ENCODE results near the gene MARVELD2. TPM values are rescaled to one million over a fixed set of nuclear protein-coding genes. Genes with fewer than 3 reads are reported as not detected.

The MARVELD2 gene
- total and polyA plus RNA-seq, 9 of the 15 experiments (the other 6 are each of a cell fraction or from before 2014, with no cell fraction given): 0.03 to 0.29 (median 0.06) TPM; not detected in 3

DNA sequence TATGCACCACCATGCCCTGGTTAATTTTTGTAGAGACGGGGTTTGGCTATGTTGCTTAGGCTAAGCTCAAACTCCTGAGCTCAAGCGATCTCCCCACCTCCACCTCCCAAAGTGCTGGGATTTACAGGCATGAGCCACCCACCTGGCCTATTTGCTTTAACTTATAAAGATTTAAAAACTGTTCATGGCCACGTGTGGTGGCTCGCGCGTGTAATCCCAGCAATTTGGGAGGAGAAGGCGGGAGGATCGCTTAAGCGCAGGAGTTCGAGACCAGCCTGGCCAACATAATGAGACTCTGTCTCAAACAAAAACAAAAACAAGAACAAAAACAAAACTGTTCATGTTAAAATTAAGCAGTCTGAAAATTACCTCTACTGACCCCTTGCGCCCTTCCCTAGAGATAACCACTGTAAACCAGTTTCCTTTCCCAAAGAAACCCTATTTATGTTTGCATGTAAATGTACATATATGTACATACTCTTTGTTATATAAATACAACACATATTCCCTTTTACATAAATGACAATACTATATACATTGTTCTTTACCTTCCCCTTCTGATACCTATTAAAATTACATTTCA lies 47.1 kb upstream of the MARVELD2 start:
- H3K9me3 ChIP-seq (replicated peaks; ENCODE audit: control insufficient read depth, insufficient read depth, low read depth, low read length): no peaks in the 10 kb centered on the region
- intact Hi-C loops (cut with micrococcal nuclease): loop anchor here (2.0 kb wide), 2 partner anchors 273 to 325 kb away; partner anchors contain the start of gene SLC30A5
- peak; percentile 56; the same call in 1 of the 2 replicates for TF ChIP-seq HMBOX1 (IDR thresholded peaks at IDR 0.05)
- TF ChIP-seq, protein P1, sequence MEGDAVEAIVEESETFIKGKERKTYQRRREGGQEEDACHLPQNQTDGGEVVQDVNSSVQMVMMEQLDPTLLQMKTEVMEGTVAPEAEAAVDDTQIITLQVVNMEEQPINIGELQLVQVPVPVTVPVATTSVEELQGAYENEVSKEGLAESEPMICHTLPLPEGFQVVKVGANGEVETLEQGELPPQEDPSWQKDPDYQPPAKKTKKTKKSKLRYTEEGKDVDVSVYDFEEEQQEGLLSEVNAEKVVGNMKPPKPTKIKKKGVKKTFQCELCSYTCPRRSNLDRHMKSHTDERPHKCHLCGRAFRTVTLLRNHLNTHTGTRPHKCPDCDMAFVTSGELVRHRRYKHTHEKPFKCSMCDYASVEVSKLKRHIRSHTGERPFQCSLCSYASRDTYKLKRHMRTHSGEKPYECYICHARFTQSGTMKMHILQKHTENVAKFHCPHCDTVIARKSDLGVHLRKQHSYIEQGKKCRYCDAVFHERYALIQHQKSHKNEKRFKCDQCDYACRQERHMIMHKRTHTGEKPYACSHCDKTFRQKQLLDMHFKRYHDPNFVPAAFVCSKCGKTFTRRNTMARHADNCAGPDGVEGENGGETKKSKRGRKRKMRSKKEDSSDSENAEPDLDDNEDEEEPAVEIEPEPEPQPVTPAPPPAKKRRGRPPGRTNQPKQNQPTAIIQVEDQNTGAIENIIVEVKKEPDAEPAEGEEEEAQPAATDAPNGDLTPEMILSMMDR (IDR thresholded peaks at IDR 0.05 in 2 of 3, conservative IDR thresholded peaks at IDR 0.05 in 1 of 3; ENCODE audit: insufficient read depth in 2 of 3, low read depth in 1 of 3, low read length in 3 of 3): peak in 2 of 3 experiments; percentile 8 to 60; a peak in 4 of 6 replicates
- no peak for TF ChIP-seq HMG20B (CRISPR knock-in tag; IDR thresholded peaks at IDR 0.05)
- TF ChIP-seq WHSC1 (IDR thresholded peaks at IDR 0.05; ENCODE audit: low read length): no peak
- 0 out of 2 replicates have a peak, but pooled peaks have one; percentile 7 for TF ChIP-seq CEBPG (CRISPR knock-in tag; IDR thresholded peaks at IDR 0.05)
- no peak for TF ChIP-seq CEBPG (tag; conservative IDR thresholded peaks at IDR 0.05 in 1 of 2, IDR thresholded peaks at IDR 0.05 in 1 of 2)
- 0 out of 2 replicates have a peak, but pooled peaks have one; percentile 50 for TF ChIP-seq ZNF589 (CRISPR knock-in tag; IDR thresholded peaks at IDR 0.05; ENCODE audit: low read depth)

More for the DNA sequence above, 47.1 kb upstream of the MARVELD2 start:
- Histone ChIP-seq H3K27ac (ENCODE audit: extremely low read depth, low read depth, low read length) (peak overlapping the region; percentile 99), H3K4me1 (replicated peaks in 1 of 2; ENCODE audit: control insufficient read depth in 2 of 2, insufficient read depth in 2 of 2, low read length in 2 of 2) (peaks cover 0 to 6% of the 10 kb centered on the region in 2 experiments; a peak in 4 of 5 replicates), H3K9ac (ENCODE audit: insufficient read depth in 1 of 2, low read depth in 2 of 2, low read length in 2 of 2) (peak overlapping the region; percentile 85 to 97; a peak in 3 of 4 replicates), H3K4me2 (ENCODE audit: insufficient read depth, low read length) (peak overlapping the region; percentile 96), H3K27me3 (ENCODE audit: control insufficient read depth in 2 of 2, insufficient read depth in 2 of 2, low read length in 2 of 2) (no peaks in the 10 kb centered on the region), H4K20me1 (replicated peaks; ENCODE audit: control insufficient read depth, insufficient read depth, low read length) (no peaks in the 10 kb centered on the region), H2AFZ (ENCODE audit: low read depth, low read length) (no peak overlapping the region), H3K36me3 (ENCODE audit: control insufficient read depth, insufficient read depth, low read length) (peaks cover 47% of the 10 kb centered on the region), H3K4me3 (peak overlapping the region; percentile 70), H3K79me2 (ENCODE audit: control insufficient read depth, insufficient read depth, low read length) (peaks cover 97% of the 10 kb centered on the region), H3K9me1 (ENCODE audit: control insufficient read depth, insufficient read depth, low read length) (no peaks in the 10 kb centered on the region)
- WGBS (ENCODE audit: insufficient coverage, low coverage, missing lambda C conversion rate): 3% methylated on average over 11 of the region's 11 CpGs
- DNase-seq (ENCODE audit: extremely low read depth in 1 of 4, low spot score in 3 of 4): peak in 1 of 4 experiments; percentile 37
- POLR2A ChIA-PET: interaction anchor here (0.9 kb wide), 1 partner anchor 25 kb away, joined by 4 read pairs; no protein-coding TSS in a partner anchor
- BruUV-seq (replicated peaks): no TSS peak
- in situ Hi-C loops (cut with MboI): no loop called here
- FAIRE-seq: no peak
- ATAC-seq: peak; percentile 4
- CTCF ChIA-PET (ENCODE audit: low intra/inter-chr PET ratio): interaction anchor here (1.6 kb wide), 1 partner anchor 274 kb away, joined by 3 read pairs; the partner anchor contains the start of gene SLC30A5

Measured in K562 (cell line).